Activated T-helper 2 cell treated with anti-CD3 and anti-CD28 coated beads, Interferon-gamma antibody, Interleukin-2, Interleukin-4, amounts not matched to agents 10 μg/mL and 5 μg/mL and 100 μg/mL, durations not matched to agents 14 hours and 24 hours and 36 hours (primary cell): ENCODE measurements around the gene SORBS2. TPM values are rescaled to one million over a fixed set of nuclear protein-coding genes. Genes with fewer than 3 reads are reported as not detected.

Experiments
- DNase-seq: peaks from one replicate; pipeline ENCODE4 v3.0.0; 2021; ENCODE audit warnings: low spot score
- H3K27ac Mint-ChIP-seq: one replicate; pipeline ENCODE4 v1.8.0; 2021; ENCODE audit warnings: mixed read lengths
- H3K27me3 Mint-ChIP-seq: one replicate; pipeline ENCODE4 v1.8.0; 2021; ENCODE audit warnings: low read depth, mixed read lengths
- H3K36me3 Mint-ChIP-seq: one replicate; pipeline ENCODE4 v1.8.0; 2021; ENCODE audit warnings: low read depth, mixed read lengths
- H3K4me1 Mint-ChIP-seq: one replicate; pipeline ENCODE4 v1.8.0; 2021; ENCODE audit warnings: low read depth, mixed read lengths
- H3K4me3 Mint-ChIP-seq: one replicate; pipeline ENCODE4 v1.8.0; 2021; ENCODE audit warnings: low read depth, mild to moderate bottlenecking, moderate library complexity, mixed read lengths
- H3K9me3 Mint-ChIP-seq: one replicate; pipeline ENCODE4 v1.8.0; 2021; ENCODE audit warnings: mixed read lengths
- intact Hi-C: fragments of 100-400 bp; cut with micrococcal nuclease; formaldehyde crosslinking; loops from one replicate; pipeline ENCODE4 v1.15.1; 2023
- total RNA-seq: library from RNA; stranded (reverse); gene quantifications from 2 replicates; pipeline ENCODE4 v1.2.3, GENCODE V29; 2022

Gene SORBS2
- total RNA-seq, 1 donor from 2014 or later, result not detected

DNA sequence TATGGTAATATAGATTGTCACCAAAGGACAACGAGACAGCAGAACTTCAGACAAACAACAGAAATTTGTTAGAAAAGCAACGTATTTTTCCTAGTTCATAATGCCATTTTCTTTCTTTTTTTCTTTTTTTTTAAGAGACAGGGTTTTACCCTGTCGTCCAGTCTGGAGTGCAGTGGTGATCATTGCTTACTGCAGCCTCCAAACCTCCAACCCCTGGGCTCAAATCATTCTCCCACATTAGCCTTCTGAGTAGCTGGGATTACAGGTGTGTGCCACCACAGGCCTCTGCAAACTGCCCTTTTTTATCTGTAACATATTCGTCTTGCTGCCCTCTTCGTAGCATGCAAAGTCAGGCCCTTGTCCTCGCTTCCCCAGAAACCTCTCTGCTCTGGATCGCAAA is 160.1 kb downstream of the SORBS2 start:
- DNase-seq, result no peak
- Mint-ChIP-seq H3K4me1 (no peaks in the 10 kb centered on the region), H3K27ac (no peak overlapping the region), H3K9me3 (no peaks in the 10 kb centered on the region), H3K27me3 (no peaks in the 10 kb centered on the region), H3K36me3 (no peaks in the 10 kb centered on the region), H3K4me3 (no peak overlapping the region)
- intact Hi-C loops, result no loop called here

DNA sequence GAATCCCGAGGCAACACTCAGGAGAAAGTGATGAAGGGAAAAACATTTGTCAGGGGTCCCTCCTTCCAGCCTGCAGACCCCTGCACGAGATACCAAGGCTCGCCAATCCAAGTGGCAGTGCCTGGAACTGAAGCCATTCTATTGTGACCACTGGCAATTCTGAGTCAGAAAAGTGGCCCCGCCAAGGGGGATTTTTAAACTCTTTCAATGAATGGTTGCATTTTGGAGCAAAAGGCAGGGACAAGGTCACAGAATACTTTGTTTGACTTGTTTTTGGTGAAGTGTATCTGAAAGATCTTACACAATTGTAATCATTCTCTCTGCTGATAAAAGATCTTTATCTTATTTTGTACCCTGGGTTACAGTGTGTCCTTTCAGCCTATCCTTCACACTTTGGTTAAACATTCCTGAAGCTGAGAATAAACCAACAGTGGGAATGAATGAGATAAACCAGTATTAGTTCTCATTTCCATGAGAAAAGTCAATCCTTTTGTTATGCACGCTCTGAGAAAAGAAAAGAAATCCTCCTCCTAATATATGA is 160.8 kb downstream of the SORBS2 start:
- Mint-ChIP-seq H3K4me3 (no peak overlapping the region), H3K36me3 (no peaks in the 10 kb centered on the region), H3K27ac (no peak overlapping the region), H3K9me3 (no peaks in the 10 kb centered on the region), H3K27me3 (no peaks in the 10 kb centered on the region), H3K4me1 (no peaks in the 10 kb centered on the region)
- no peak for DNase-seq
- intact Hi-C loops, result no loop called here

DNA sequence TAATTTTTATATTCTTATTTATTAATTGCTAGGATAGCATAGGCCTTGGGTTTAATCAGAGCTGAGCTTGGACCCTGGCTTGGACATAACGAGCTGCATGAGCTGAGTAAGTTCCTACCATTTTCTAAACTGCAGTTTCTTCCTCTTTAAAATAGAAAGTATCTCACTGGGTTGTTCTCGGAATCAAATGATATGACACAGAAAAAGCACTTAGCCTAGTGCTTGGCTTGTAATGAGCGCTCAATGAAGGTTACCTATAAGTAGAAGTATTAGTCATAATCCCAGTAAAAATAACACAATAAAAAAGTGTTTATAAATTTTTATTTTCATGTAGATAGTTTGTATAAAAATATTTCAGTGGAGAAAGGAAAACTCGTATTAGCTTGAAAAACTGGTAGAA is 163.4 kb downstream of the SORBS2 start:
- H3K36me3 Mint-ChIP-seq, result no peaks in the 10 kb centered on the region
- no peak for DNase-seq
- no peaks in the 10 kb centered on the region for H3K9me3 Mint-ChIP-seq
- H3K27me3 Mint-ChIP-seq, result no peaks in the 10 kb centered on the region
- intact Hi-C loops, result no loop called here
- no peaks in the 10 kb centered on the region for H3K4me1 Mint-ChIP-seq
- no peak overlapping the region for H3K4me3 Mint-ChIP-seq
- no peak overlapping the region for H3K27ac Mint-ChIP-seq

DNA sequence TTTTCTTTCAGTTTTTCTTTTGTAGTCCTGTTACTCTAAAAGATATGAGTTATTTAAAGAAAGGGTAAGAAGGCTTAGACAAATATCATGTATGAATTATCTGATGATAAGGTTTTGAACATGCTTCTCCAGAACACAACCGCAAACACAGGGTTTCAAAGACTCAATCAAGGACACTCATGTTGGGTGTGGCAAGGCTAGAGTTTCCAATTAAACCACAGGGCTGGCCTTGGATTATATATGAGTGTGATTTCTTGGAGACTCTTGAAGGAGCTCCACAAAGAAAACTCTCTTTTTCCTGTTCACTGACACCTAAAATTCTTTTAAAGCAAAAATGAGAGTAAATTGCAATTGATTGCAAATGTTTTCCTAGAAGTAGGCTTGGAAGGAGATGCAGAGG is 166.6 kb downstream of the SORBS2 start:
- H3K4me1 Mint-ChIP-seq, result no peaks in the 10 kb centered on the region
- H3K9me3 Mint-ChIP-seq, result no peaks in the 10 kb centered on the region
- intact Hi-C loops, result no loop called here
- DNase-seq, result no peak
- H3K27ac Mint-ChIP-seq, result no peak overlapping the region
- H3K36me3 Mint-ChIP-seq, result no peaks in the 10 kb centered on the region
- H3K27me3 Mint-ChIP-seq, result peaks cover 10% of the 10 kb centered on the region
- no peak overlapping the region for H3K4me3 Mint-ChIP-seq

GRCh38 chr4:185644408-185644807 is 167.6 kb downstream of the SORBS2 start:
- peaks cover 10% of the 10 kb centered on the region for H3K27me3 Mint-ChIP-seq
- no peak overlapping the region for H3K27ac Mint-ChIP-seq
- H3K9me3 Mint-ChIP-seq, result no peaks in the 10 kb centered on the region
- H3K4me3 Mint-ChIP-seq, result no peak overlapping the region
- DNase-seq, result no peak
- no peaks in the 10 kb centered on the region for H3K36me3 Mint-ChIP-seq
- intact Hi-C loops, result no loop called here
- no peaks in the 10 kb centered on the region for H3K4me1 Mint-ChIP-seq

- intact Hi-C loops, result no loop called here
- H3K27ac Mint-ChIP-seq, result no peak overlapping the region
- H3K36me3 Mint-ChIP-seq, result no peaks in the 10 kb centered on the region
- H3K4me3 Mint-ChIP-seq, result no peak overlapping the region
- H3K4me1 Mint-ChIP-seq, result no peaks in the 10 kb centered on the region
- DNase-seq, result no peak
- H3K9me3 Mint-ChIP-seq, result no peaks in the 10 kb centered on the region
- peaks cover 22% of the 10 kb centered on the region for H3K27me3 Mint-ChIP-seq
Measured at GRCh38 chr4:185642907-185643306, 169.1 kb downstream of the SORBS2 start.

DNA sequence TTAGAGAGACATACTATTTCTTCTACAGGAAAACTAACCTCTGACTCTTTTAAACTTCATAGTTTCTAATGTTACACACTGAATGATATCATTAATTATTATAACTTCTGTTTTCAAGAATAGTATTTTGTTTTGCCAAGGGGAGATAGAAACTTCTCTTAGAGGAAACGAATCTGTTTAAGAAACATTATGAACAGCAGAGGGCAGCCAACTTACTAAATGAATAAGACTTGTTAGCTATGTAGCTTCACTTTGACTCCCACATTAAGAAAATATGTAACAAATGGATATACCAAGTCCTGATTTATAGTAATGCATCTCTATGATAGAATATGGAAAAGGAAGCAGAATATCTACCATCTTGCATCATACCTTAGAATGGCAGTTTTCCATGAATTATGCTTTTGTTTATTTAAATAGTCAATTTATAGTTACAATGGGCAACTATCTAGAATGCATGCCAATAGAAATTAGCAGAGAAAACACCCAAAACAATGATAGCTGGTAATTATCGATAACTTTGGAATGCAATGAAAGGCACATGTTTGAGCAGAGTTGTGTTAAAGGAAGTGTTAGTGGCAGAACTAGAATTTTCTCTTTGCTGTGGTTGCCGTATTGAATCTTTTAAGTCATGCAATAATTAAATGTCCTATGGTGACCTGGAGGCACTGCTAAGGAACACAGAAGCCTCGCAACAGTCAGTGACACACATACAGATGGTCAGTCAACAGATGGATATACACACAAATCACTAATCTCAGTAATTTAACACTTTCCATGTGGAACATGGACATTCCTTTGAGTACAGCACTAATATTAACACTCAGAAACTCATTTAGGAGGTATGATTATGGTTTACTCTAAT is 171.0 kb downstream of the SORBS2 start:
- DNase-seq, result no peak
- H3K27me3 Mint-ChIP-seq, result peaks cover 32% of the 10 kb centered on the region
- H3K36me3 Mint-ChIP-seq, result no peaks in the 10 kb centered on the region
- no peaks in the 10 kb centered on the region for H3K9me3 Mint-ChIP-seq
- no peak overlapping the region for H3K4me3 Mint-ChIP-seq
- intact Hi-C loops, result loop anchor here (2.0 kb wide), 1 partner anchor 398 kb away; no protein-coding TSS in a partner anchor
- H3K4me1 Mint-ChIP-seq, result no peaks in the 10 kb centered on the region
- H3K27ac Mint-ChIP-seq, result no peak overlapping the region

- intact Hi-C loops, result no loop called here
- Mint-ChIP-seq H3K9me3 (no peaks in the 10 kb centered on the region), H3K4me3 (no peak overlapping the region), H3K36me3 (no peaks in the 10 kb centered on the region), H3K27me3 (peaks cover 36% of the 10 kb centered on the region), H3K4me1 (no peaks in the 10 kb centered on the region), H3K27ac (no peak overlapping the region)
- DNase-seq, result no peak
Measured at GRCh38 chr4:185638548-185639301, 173.3 kb downstream of the SORBS2 start.

DNA sequence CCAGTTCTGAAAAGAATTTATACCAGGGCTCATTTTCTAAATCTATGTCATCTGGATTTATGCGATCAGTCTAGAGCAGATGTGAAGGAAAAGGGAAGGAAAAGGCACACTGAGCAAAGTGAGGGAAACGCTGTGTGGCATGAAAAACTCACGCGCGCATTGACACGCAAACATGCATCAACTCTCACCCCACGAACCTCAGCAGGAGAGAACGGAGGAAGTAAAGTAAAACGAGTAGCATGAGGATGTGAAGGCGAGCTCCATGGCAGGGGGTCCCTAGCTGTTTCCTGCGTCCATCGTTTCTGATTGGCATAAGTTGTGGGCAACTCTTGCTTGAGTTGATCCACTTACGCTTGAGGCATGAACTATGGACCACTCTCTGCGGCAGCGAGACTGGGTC is 173.9 kb downstream of the SORBS2 start:
- no peaks in the 10 kb centered on the region for H3K9me3 Mint-ChIP-seq
- peaks cover 33% of the 10 kb centered on the region for H3K27me3 Mint-ChIP-seq
- H3K36me3 Mint-ChIP-seq, result no peaks in the 10 kb centered on the region
- intact Hi-C loops, result no loop called here
- no peaks in the 10 kb centered on the region for H3K4me1 Mint-ChIP-seq
- H3K27ac Mint-ChIP-seq, result no peak overlapping the region
- no peak overlapping the region for H3K4me3 Mint-ChIP-seq
- DNase-seq, result no peak

- Mint-ChIP-seq H3K9me3 (no peaks in the 10 kb centered on the region), H3K4me3 (no peak overlapping the region), H3K36me3 (no peaks in the 10 kb centered on the region), H3K27me3 (peaks cover 29% of the 10 kb centered on the region), H3K27ac (no peak overlapping the region), H3K4me1 (no peaks in the 10 kb centered on the region)
- intact Hi-C loops, result no loop called here
- no peak for DNase-seq
Measured at GRCh38 chr4:185637163-185637875, 174.7 kb downstream of the SORBS2 start.

DNA sequence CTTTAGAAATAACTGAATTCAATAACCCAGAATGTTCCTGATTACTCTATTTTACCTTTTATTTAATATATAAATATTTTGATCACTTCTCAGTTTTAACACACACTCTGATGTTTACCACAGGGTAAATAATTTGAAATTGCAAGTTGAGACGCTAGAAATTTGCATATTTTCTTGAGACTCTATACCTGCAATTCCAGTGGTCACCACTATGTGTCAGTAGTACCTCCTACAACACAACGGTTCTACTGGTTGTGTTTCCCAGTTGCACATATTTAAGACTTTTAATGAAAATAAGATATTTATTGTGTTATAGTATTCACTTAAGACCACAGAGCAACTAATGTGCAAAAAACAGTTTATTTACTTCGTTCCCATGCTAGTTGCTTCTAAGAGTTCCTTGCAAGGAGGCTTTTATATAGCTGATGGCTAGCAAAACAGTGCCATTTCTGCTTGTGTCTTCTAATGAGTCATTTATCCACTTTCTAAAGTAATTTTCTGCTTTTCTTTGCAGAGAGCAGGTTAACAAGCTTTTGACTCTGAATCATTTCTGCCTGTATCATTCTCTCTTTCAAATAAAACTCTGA is 177.8 kb downstream of the SORBS2 start:
- H3K4me1 Mint-ChIP-seq, result no peaks in the 10 kb centered on the region
- intact Hi-C loops, result no loop called here
- no peaks in the 10 kb centered on the region for H3K9me3 Mint-ChIP-seq
- H3K36me3 Mint-ChIP-seq, result no peaks in the 10 kb centered on the region
- H3K27ac Mint-ChIP-seq, result no peak overlapping the region
- no peak overlapping the region for H3K4me3 Mint-ChIP-seq
- peaks cover 25% of the 10 kb centered on the region for H3K27me3 Mint-ChIP-seq
- no peak for DNase-seq

- H3K4me3 Mint-ChIP-seq, result no peak overlapping the region
- no peaks in the 10 kb centered on the region for H3K27me3 Mint-ChIP-seq
- no peak overlapping the region for H3K27ac Mint-ChIP-seq
- H3K4me1 Mint-ChIP-seq, result no peaks in the 10 kb centered on the region
- no peak for DNase-seq
- H3K36me3 Mint-ChIP-seq, result no peaks in the 10 kb centered on the region
- intact Hi-C loops, result no loop called here
- no peaks in the 10 kb centered on the region for H3K9me3 Mint-ChIP-seq
Measured at GRCh38 chr4:185626798-185627197, 185.2 kb downstream of the SORBS2 start.
